Mesodermal cell (in vitro differentiated cells): ENCODE results near the gene LENG1.

Experiments used
- H3K27ac ChIP-seq: 2 replicates; pipeline ENCODE4 v1.7.0; 2013; ENCODE audit warnings: mild to moderate bottlenecking, low read depth, low read length, moderate library complexity; ENCODE audit not compliant: severe bottlenecking
- H3K36me3 ChIP-seq: 2 replicates; pipeline ENCODE4 v1.7.1; 2013; ENCODE audit warnings: mild to moderate bottlenecking, low read length, moderate library complexity; ENCODE audit not compliant: control insufficient read depth, insufficient read depth
- H3K4me1 ChIP-seq: one replicate; pipeline ENCODE4 v1.7.1; 2013; ENCODE audit warnings: mild to moderate bottlenecking, low read length; ENCODE audit not compliant: insufficient read depth, control insufficient read depth, poor library complexity, severe bottlenecking
- H3K4me3 ChIP-seq: 2 replicates; pipeline ENCODE4 v1.7.0; 2013; ENCODE audit warnings: low read length, control low read depth, mild to moderate bottlenecking; ENCODE audit not compliant: insufficient read depth, poor library complexity, severe bottlenecking; ENCODE audit errors: extremely low read depth
- H3K9me3 ChIP-seq: 2 replicates; pipeline ENCODE4 v1.7.1; 2013; ENCODE audit warnings: mild to moderate bottlenecking, low read length, moderate library complexity; ENCODE audit not compliant: control insufficient read depth
- WGBS, 2 experiments: methylation state at CpG; one replicate each; pipeline ENCODE4 v1.1.5; 2013; ENCODE audit warnings: missing lambda C conversion rate in 2 of 2; ENCODE audit not compliant: insufficient coverage in 2 of 2; 5-methylcytosine and 5-hydroxymethylcytosine counted together

Gene LENG1

DNA sequence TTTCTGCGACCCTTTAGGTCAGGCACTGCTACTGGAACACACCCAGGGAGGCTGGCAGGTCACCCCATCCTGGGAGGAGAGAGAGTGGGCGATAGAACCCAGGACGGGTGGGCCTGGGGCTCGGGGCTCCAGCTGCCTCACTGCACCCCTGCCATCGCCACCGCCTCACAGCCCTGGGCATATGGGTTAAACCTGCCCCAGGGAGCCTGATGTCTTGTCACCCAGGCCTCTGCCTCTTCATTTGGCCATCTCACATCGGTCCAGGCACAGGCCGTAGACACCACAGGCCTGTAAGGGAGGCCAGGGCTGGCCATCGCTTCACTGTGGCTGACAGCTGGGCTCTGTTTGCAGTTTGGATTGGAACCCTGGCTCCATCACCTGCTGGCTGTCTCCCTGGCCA lies 33.8 kb downstream of the LENG1 start:
- 90 to 93% methylated on average over 9 of the region's 9 CpGs for WGBS, 2 experiments
- Histone ChIP-seq H3K36me3 (peaks cover 82% of the 10 kb centered on the region), H3K4me1 (no peaks in the 10 kb centered on the region), H3K4me3 (no peak overlapping the region), H3K27ac (no peak overlapping the region), H3K9me3 (no peaks in the 10 kb centered on the region)

DNA sequence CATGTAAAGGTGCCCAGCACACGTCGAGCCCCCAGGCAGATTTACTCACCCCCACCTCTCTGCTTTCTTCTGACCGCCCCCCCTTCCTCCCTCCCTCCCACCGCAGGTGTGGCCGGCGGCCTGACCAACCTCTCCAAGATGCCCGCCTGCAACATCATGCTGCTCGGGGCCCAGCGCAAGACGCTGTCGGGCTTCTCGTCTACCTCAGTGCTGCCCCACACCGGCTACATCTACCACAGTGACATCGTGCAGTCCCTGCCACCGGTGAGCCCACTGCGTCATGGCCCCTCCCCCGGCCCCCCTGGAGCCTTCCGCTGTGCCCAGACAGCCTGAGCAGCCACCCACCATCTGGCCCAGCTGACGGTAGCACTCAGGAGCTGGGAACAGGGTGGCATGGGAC lies 35.1 kb downstream of the LENG1 start:
- Histone ChIP-seq H3K36me3 (peaks cover 84% of the 10 kb centered on the region), H3K9me3 (no peaks in the 10 kb centered on the region), H3K27ac (no peak overlapping the region), H3K4me1 (no peaks in the 10 kb centered on the region), H3K4me3 (no peak overlapping the region)
- 88 to 93% methylated on average over 17 to 19 of the region's 19 CpGs for WGBS, 2 experiments

DNA sequence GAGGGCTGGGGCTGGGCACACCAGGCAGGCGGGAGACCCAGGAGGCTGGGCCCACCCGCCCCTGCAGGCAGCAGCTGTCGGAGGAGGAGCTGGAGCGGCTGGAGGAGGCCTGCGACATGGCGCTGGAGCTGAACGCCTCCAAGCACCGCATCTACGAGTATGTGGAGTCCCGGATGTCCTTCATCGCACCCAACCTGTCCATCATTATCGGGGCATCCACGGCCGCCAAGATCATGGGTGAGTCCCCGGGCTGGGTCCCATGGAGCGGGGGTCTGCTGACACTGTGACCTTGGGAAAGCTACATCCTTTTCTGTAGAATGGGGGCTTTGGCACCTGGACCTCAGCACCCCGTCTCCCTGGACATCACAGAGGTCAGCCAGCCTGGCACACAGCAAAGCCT lies 35.8 kb downstream of the LENG1 start:
- 92 to 98% methylated on average over 16 to 17 of the region's 17 CpGs for WGBS, 2 experiments
- Histone ChIP-seq H3K36me3 (peaks cover 84% of the 10 kb centered on the region), H3K27ac (no peak overlapping the region), H3K9me3 (no peaks in the 10 kb centered on the region), H3K4me1 (no peaks in the 10 kb centered on the region), H3K4me3 (no peak overlapping the region)

DNA sequence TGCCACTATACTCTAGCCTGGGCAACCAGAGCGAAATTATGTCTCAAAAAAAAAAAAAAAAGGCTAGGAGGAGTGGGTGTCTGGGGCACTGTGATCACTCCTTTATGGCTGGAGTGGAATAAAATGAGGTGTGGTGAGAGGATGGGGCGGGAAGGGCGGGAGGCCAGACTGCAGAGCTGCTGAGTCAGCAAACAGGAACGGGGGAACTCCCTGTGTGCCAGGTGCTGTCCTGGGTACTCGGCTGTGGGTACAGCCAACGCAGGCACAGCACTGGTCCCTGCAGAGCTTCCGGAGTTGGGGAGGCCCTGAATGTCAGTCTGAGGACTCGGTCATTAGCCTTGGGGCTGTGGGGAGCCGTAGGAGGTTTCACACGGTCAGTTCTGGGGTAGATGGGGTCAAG lies 38.3 kb downstream of the LENG1 start:
- Histone ChIP-seq H3K36me3 (peaks cover 73% of the 10 kb centered on the region), H3K4me3 (no peak overlapping the region), H3K9me3 (no peaks in the 10 kb centered on the region), H3K4me1 (peaks cover 3% of the 10 kb centered on the region), H3K27ac (no peak overlapping the region)
- 91 to 95% methylated on average over 8 to 10 of the region's 10 CpGs for WGBS, 2 experiments

DNA sequence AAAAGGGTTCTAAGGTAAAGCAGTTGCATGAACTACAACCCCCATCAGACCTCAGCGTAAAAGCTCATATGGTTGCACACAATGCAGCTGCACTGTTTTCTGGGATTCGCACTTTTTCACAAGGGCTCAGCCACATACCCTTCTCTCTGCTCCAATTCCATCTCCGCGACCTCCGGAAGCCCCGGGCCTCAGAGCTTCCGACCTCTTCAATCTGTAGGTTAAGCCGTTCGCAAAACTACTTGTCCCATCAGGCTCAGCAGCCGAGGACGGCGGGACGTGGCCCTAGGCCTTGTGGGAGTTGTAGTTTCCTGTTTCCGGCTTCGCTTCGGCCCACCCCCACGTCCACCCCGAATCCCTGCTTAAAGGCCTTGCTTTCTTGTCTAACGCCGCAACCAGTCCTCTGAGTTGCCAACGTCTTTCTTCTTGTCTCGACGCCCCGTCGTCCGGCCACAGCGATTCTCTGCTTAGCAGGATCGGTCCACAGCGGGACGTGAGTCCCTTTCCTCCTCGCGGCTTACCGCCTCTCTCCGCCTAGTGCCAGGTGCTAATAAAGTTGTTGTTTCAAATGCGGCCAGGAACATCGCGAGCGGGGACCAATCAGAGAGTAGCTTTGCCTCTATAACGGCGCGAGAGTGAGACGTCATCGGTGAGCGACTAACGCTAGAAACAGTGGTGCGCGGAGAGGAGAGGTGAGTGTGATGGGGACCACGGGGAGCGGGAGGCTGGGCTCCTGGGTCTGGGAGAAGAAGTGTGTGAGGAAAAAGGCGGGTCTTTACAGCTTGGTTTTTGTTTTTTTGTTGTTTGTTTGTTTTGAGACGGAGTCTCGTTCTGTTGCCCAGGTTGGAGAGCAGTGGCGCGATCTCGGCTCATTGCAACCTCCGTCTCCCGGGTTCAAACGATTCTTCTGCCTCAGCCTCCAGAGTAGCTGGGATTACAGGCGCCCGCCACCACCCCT lies 44.1 kb downstream of the LENG1 start, which contains the start of the genes PRPF31 and TFPT:
Gene PRPF31 (plus strand): TSS at position 646 of the 955 bp plus-strand sequence. CDS start 2,525 bp downstream, outside the sequence.
Gene TFPT (minus strand): TSS at position 549 of the 955 bp plus-strand sequence. CDS start 388 bp downstream, at position 161.
- peak within 1 kb of the TSS; percentile 75 for H3K4me3 ChIP-seq
- H3K27ac ChIP-seq = peak within 1 kb of the TSS; percentile 81
- peaks cover 9% of the 10 kb centered on the region for H3K4me1 ChIP-seq
- WGBS, 2 experiments = 0% methylated on average over 47 to 60 of the region's 60 CpGs
- peaks cover 58% of the 10 kb centered on the region for H3K36me3 ChIP-seq
- H3K9me3 ChIP-seq = no peaks in the 10 kb centered on the region

DNA sequence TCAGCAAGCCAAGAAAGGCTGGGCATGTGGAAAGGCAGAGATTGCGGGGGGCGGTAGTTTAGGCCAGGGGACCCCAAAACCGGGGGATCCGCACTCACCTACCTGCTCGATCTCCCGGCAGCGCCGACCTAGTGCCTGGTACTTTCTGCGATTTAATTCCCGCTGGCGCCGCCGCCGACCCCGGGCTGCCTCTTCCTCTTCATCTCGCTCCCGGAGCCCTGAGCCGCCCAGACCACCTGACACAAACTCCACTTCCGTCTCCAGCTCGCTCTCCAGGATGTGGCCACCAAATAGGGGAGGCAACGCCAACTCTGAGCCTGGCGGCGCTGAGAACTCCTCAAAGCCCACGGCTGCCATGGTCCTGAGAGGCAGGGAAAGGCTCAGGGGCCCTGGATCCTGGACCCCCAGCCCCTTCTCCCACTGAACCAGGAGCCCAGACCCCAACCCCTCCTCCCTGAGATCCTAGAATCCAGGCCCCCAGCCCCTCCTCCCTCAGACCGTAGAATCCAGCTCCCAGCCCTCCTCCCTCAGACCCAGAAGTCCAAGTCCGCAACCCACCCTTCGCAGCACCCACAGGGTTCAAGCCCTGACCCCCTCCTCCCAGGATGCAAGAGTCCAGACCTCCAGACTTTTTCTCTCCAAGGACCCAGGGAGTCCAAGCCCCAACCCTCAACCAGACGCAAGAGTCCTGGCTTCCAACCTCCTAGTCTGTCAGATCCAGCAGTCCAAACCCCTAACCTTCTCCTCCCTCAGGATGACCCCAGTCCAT lies 45.0 kb downstream of the LENG1 start:
- Histone ChIP-seq H3K36me3 (peaks cover 58% of the 10 kb centered on the region), H3K27ac (no peak overlapping the region)

DNA sequence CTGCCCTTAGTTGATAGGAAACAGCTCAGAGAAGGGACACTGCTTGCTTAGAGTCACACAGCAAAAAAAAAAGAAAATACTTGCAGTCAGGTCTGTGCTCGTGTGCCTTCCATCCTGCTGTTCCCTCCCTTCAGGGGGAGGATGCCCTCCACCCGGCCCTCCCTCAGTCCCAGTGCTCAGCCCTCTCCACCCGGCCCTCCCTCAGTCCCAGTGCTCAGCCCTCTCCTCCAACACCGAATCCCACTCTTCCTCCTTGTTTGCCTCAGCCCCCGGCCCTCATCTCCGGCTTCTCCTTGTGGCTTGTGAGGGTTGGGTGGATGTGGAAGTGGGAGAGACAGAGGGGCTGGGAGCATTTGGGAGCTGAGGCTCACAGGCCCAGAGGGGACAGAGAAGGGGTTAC lies 49.9 kb downstream of the LENG1 start:
- no peak overlapping the region for H3K27ac ChIP-seq
- H3K36me3 ChIP-seq = peaks cover 76% of the 10 kb centered on the region
- H3K4me1 ChIP-seq = peaks cover 6% of the 10 kb centered on the region
- 83 to 91% methylated on average over 2 to 3 of the region's 6 CpGs for WGBS, 2 experiments
- H3K9me3 ChIP-seq = no peaks in the 10 kb centered on the region
- H3K4me3 ChIP-seq = no peak overlapping the region

More for the DNA sequence above, 45.0 kb downstream of the LENG1 start:
- Histone ChIP-seq H3K4me3 (peak overlapping the region; percentile 75), H3K4me1 (peaks cover 9% of the 10 kb centered on the region), H3K9me3 (no peaks in the 10 kb centered on the region)
- WGBS, 2 experiments = 26 to 34% methylated on average over 20 to 28 of the region's 28 CpGs

DNA sequence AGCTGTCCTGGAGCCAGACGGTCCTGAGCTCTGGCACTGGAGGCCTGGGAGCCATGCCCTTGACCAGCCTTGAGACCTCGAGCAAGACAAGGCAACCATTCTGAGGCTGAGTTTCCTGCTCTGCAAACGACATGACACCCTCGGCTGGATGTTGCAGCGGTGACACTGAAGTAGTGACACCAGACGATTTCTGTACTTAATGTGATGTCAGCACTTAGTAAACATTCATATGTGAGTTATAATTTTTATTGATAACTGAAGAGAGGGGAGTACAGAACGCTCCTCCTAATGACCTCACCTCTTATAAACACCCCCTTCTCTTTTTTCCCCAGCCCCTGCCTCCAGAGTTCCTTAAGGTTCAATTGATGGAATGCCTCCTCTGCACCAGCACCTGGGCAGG lies 51.0 kb downstream of the LENG1 start:
- Histone ChIP-seq H3K36me3 (peaks cover 71% of the 10 kb centered on the region), H3K4me1 (no peaks in the 10 kb centered on the region), H3K27ac (no peak overlapping the region), H3K9me3 (no peaks in the 10 kb centered on the region), H3K4me3 (no peak overlapping the region)
- 89 to 90% methylated on average over 4 to 5 of the region's 7 CpGs for WGBS, 2 experiments

DNA sequence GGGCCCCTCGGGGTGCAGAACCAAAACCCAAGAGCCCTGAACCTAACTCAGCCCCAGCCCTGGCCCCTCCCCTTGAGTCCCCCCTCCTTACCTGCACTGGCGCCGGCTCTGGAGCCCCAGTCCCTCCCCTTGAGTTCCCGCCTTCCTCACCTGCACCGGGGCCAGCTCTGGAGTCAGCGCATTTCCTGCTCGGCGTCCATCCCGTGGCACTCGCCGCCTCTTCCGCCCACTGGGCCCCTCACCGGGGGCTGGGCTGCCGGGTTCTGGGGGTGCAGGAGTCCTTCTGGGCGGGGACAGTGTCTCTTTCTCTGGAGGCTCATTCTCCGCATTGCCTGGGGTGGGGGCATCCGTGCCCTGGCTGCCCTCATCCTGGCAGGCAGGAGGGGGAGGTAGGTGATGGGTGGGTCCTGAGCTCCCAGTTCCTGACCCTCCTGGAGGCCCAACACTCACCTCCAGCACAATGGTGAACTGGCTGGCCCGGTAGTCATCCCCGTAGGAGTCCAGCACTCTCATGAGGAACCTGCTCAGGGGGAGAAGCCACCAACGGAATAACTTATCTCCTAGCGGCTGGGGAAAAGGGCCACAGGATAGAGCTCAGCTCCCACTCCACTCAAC lies 51.5 kb downstream of the LENG1 start:
- WGBS, 2 experiments = 94% methylated on average over 16 to 19 of the region's 21 CpGs
- H3K9me3 ChIP-seq = no peaks in the 10 kb centered on the region
- peaks cover 65% of the 10 kb centered on the region for H3K36me3 ChIP-seq
- H3K4me1 ChIP-seq = no peaks in the 10 kb centered on the region
- no peak overlapping the region for H3K27ac ChIP-seq
- no peak overlapping the region for H3K4me3 ChIP-seq

DNA sequence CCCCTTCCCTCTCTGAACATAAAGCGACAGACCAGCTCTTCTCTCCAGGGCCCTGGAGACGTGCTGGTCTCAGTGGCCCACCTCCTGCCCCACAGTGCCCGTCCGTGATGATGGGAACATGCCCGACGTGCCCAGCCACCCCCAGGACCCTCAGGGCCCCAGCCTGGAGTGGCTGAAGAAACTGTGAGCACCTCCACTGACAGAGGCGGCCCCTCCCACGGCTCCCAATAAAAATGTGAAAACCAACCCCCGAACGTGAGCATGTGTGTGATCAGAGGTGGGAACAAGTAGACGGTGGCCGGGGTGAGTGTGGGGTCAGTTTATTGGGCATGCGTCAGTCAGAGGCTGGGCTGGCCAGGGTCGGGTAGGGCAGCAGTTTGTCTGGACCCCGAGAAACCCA lies 52.8 kb downstream of the LENG1 start:
- Histone ChIP-seq H3K36me3 (peaks cover 57% of the 10 kb centered on the region), H3K27ac (no peak overlapping the region), H3K9me3 (no peaks in the 10 kb centered on the region), H3K4me3 (no peak overlapping the region), H3K4me1 (no peaks in the 10 kb centered on the region)
- WGBS, 2 experiments = 93 to 94% methylated on average over 8 to 15 of the region's 15 CpGs
